Measurements from ENCODE around the gene PRSS27. TPM values are rescaled to one million over a fixed set of nuclear protein-coding genes. Genes with fewer than 3 reads are reported as not detected.

PRSS27 gene
- total RNA-seq, 4 donors from 2014 or later, result 1.3 to 4.2 (median 2.4) TPM

GRCh38 chr16:2702871-2703745 lies 16.9 kb downstream of the PRSS27 start:
- 80 to 89% methylated on average over 22 to 25 of the region's 28 CpGs for WGBS, 2 donors
- no peaks in the 10 kb centered on the region for H3K4me1 ChIP-seq

GRCh38 chr16:2702438-2702825 lies 17.6 kb downstream of the PRSS27 start:
- no peak overlapping the region for H3K27ac ChIP-seq
- DNase-seq (ENCODE audit: low spot score in 2 of 2), result no peak
- WGBS, 2 donors, result 93% methylated on average over 11 to 13 of the region's 13 CpGs
- H3K4me1 ChIP-seq, result no peaks in the 10 kb centered on the region
- no peaks in the 10 kb centered on the region for H3K9me3 ChIP-seq
- peaks cover 7 to 100% (median 22%) of the 10 kb centered on the region in 3 donors for H3K36me3 ChIP-seq
- H3K4me3 ChIP-seq, result no peak overlapping the region
- TF ChIP-seq EP300 (IDR thresholded peaks at IDR 0.05) (no peak), POLR2A (IDR thresholded peaks at IDR 0.05) (no peak), CTCF (IDR thresholded peaks at IDR 0.05) (no peak)
- no peaks in the 10 kb centered on the region for H3K27me3 ChIP-seq

More at GRCh38 chr16:2702871-2703745, 16.9 kb downstream of the PRSS27 start:
- TF ChIP-seq CTCF (IDR thresholded peaks at IDR 0.05), result no peak
- TF ChIP-seq POLR2A (IDR thresholded peaks at IDR 0.05), result no peak
- TF ChIP-seq EP300 (IDR thresholded peaks at IDR 0.05), result no peak
- Histone ChIP-seq H3K4me3 (no peak overlapping the region), H3K36me3 (peaks cover 9 to 100% (median 22%) of the 10 kb centered on the region in 3 donors), H3K9me3 (no peaks in the 10 kb centered on the region), H3K27me3 (no peaks in the 10 kb centered on the region), H3K27ac (no peak overlapping the region)
- no peak for DNase-seq (ENCODE audit: low spot score in 2 of 2)

DNA sequence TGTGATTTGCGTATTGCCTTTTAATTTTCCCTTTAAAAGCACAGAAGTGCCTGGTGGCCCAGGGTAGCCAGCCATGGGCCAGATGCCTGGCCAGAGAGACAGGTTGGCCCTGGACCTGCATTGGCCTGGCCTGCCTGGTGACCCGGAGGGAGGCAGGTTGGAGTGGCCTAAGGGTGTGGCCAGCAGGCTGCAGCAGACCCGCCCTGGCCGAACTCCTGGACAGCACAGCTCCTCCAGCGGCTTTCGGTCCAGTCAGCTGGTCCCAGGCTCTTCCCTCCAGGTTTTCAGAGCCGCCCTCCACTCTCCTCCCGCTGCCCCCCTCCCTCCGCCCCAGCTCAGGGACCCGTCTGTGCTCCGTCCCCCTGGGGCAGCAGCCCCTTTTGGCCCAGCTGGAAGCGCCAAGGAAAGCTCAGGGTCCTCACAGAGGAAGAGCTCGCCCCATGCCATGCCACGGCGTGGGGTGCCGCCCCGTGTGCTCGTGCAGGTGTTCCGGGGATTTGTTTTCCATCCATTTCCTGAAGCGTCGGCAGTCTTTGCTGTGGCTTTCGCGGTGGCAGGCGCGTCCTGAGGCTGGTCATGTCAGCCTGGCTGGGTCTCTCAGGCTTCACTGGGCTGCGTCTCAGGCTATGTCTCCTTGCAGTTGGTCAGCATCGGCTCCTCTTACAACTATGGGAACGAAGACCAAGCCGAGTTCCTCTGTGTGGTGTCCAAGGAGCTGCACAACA lies 18.1 kb downstream of the PRSS27 start:
- no peaks in the 10 kb centered on the region for H3K9me3 ChIP-seq
- H3K4me1 ChIP-seq, result no peaks in the 10 kb centered on the region
- no peak for DNase-seq (ENCODE audit: low spot score in 2 of 2)
- no peak overlapping the region for H3K4me3 ChIP-seq
- peaks cover 7 to 100% (median 22%) of the 10 kb centered on the region in 3 donors for H3K36me3 ChIP-seq
- WGBS, 2 donors, result 91 to 92% methylated on average over 26 to 29 of the region's 29 CpGs
- no peak for TF ChIP-seq EP300 (IDR thresholded peaks at IDR 0.05)
- TF ChIP-seq CTCF (IDR thresholded peaks at IDR 0.05), result no peak
- TF ChIP-seq POLR2A (IDR thresholded peaks at IDR 0.05), result no peak
- H3K27me3 ChIP-seq, result no peaks in the 10 kb centered on the region
- H3K27ac ChIP-seq, result no peak overlapping the region

GRCh38 chr16:2701272-2701671 lies 18.8 kb downstream of the PRSS27 start:
- no peak for TF ChIP-seq EP300 (IDR thresholded peaks at IDR 0.05)
- TF ChIP-seq POLR2A (IDR thresholded peaks at IDR 0.05), result no peak
- no peak for TF ChIP-seq CTCF (IDR thresholded peaks at IDR 0.05)
- H3K9me3 ChIP-seq, result no peaks in the 10 kb centered on the region
- H3K4me3 ChIP-seq, result no peak overlapping the region
- DNase-seq (ENCODE audit: low spot score in 2 of 2), result no peak
- no peaks in the 10 kb centered on the region for H3K4me1 ChIP-seq
- H3K27me3 ChIP-seq, result no peaks in the 10 kb centered on the region
- H3K36me3 ChIP-seq, result peaks cover 7 to 100% (median 22%) of the 10 kb centered on the region in 3 donors
- H3K27ac ChIP-seq, result no peak overlapping the region
- WGBS, 2 donors, result 92% methylated on average over 10 to 13 of the region's 15 CpGs

DNA sequence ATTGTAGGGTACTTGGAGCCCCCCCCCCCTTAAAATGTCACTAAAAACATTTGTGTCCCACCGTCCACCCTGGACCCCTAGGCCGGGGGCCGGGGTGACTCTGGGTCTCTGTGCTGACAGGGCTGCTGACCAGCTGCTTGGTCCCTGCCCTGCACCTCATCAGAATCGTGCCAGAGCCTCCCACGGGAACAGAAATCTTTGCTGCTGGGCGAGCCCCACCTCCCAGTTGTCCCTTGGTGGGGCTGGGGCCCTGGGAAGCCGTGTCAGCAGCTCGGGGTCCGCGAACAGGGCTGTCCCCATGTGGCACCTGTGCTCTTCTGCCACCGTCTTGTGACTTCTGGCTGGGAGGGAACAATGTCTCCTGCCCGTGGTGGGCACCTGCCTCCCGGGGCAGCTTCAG lies 19.2 kb downstream of the PRSS27 start:
- TF ChIP-seq POLR2A (IDR thresholded peaks at IDR 0.05), result no peak
- TF ChIP-seq CTCF (IDR thresholded peaks at IDR 0.05), result no peak
- TF ChIP-seq EP300 (IDR thresholded peaks at IDR 0.05), result no peak
- H3K27me3 ChIP-seq, result no peaks in the 10 kb centered on the region
- no peaks in the 10 kb centered on the region for H3K4me1 ChIP-seq
- H3K9me3 ChIP-seq, result no peaks in the 10 kb centered on the region
- peaks cover 7 to 95% (median 22%) of the 10 kb centered on the region in 3 donors for H3K36me3 ChIP-seq
- DNase-seq (ENCODE audit: low spot score in 2 of 2), result no peak
- WGBS, 2 donors, result 70 to 76% methylated on average over 7 to 13 of the region's 13 CpGs
- no peak overlapping the region for H3K27ac ChIP-seq
- no peak overlapping the region for H3K4me3 ChIP-seq
